OCI-LY3 (cell line): ENCODE results near the gene MYH7.

ENCODE experiments used
- H2AFZ ChIP-seq: fragments of 200-600, 300-600 bp; shearing (Covaris generic); 2 replicates; pipeline ENCODE4 v1.6.0; 2014; ENCODE audit warnings: antibody characterized with exemption, low read depth, low read length
- H3K27ac ChIP-seq: fragments of 200-600, 300-600 bp; sonication (generic); 2 replicates; pipeline ENCODE4 v1.5.1; 2014; ENCODE audit warnings: mild to moderate bottlenecking, low read length, moderate library complexity, mixed read lengths
- H3K27me3 ChIP-seq: fragments of 200-600, 300-600 bp; sonication (generic); 2 replicates; pipeline ENCODE4 v1.6.1; 2014; ENCODE audit warnings: low read depth, low read length, mixed read lengths
- H3K36me3 ChIP-seq: fragments of 200-600, 300-600 bp; sonication (generic); replicated peaks from 2 replicates; pipeline ENCODE3; 2014; ENCODE audit warnings: low read depth, low read length, mixed read lengths
- H3K4me1 ChIP-seq: fragments of 300-600, 200-600 bp; sonication (generic); 2 replicates; pipeline ENCODE4 v1.6.1; 2014; ENCODE audit warnings: low read length, mixed read lengths
- H3K4me2 ChIP-seq: fragments of 200-600, 300-600 bp; sonication (generic); 2 replicates; pipeline ENCODE4 v1.6.1; 2014; ENCODE audit warnings: low read length, mixed read lengths
- H3K4me3 ChIP-seq: fragments of 300-600, 200-600 bp; sonication (generic); 2 replicates; pipeline ENCODE4 v1.5.1; 2014; ENCODE audit warnings: antibody characterized with exemption, mild to moderate bottlenecking, low read length, moderate library complexity
- H3K79me2 ChIP-seq: fragments of 300-600, 200-600 bp; shearing (Covaris generic); 2 replicates; pipeline ENCODE4 v1.6.1; 2014; ENCODE audit warnings: mild to moderate bottlenecking, low read length, mixed read lengths
- H3K9ac ChIP-seq: fragments of 300-600, 200-600 bp; shearing (Covaris generic); 2 replicates; pipeline ENCODE4 v1.6.0; 2014; ENCODE audit warnings: mild to moderate bottlenecking, low read length, moderate library complexity
- H3K9me3 ChIP-seq: fragments of 200-600, 300-600 bp; shearing (Covaris generic); 2 replicates; pipeline ENCODE4 v1.6.1; 2014; ENCODE audit warnings: low read length, mixed read lengths; ENCODE audit not compliant: insufficient read depth
- H4K20me1 ChIP-seq: fragments of 200-600, 300-600 bp; sonication (generic); 2 replicates; pipeline ENCODE4 v1.6.1; 2016; ENCODE audit warnings: low read length, mixed read lengths; ENCODE audit not compliant: insufficient read depth
- CTCF ChIP-seq: fragments of 200-600, 300-600 bp; sonication (generic); IDR thresholded peaks from 2 replicates; pipeline ENCODE4 v1.5.1; 2014; ENCODE audit warnings: antibody characterized with exemption, low read length, low read depth
- EZH2phosphoT487 ChIP-seq: fragments of 200-600 bp; shearing (Covaris generic); IDR thresholded peaks from 2 replicates; pipeline ENCODE4 v1.6.1; 2018; ENCODE audit warnings: antibody characterized with exemption, mixed run types, low read depth

MYH7 gene

DNA sequence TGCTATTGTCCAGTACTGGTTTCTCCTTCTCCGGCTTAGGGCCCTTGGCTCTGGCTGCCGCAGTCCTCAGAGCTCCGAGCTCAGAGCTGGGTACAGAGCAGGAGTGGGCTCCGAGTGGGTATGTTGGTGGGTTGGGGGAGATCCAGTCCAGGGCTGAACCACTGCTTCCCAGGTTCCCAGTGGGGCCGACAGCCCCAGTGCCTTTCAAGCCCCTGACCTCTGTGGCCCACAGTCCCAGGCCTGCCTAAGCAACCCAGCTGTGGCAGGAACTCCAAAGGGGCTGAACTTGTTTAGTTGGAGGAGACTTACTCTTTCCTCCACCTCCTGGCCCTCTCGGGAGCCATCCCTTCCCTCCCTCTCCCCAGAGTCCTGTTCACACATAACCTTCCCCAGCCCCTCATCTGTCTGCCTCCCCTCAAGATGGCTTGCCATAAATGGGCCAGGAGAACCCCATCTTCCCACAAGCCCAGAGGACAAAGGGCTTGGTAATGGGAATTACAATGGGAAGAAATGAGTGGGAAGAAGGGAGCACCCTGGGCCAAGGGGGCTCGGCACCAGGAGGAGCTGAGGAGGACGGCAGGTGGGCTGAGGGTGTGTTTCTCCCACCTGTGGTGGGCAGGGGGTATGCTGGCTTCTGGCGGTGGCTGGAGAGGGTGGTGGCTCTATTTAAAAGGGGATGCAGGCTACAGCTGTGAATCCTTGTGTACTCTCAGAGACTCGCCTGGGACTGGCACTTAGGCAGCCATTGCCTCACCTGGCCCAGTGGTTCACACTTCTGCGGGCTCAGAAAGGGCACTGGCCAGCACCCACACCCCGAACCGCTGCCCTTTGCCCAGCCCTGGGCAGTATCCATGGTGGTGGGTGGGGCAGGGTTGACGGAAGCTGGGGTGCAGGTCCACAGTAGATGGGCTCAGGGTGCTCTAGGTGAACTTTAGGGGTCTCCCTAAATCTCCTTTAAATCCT lies 23.6 kb downstream of the MYH7 start:
- Histone ChIP-seq H3K9me3 (no peaks in the 10 kb centered on the region), H3K36me3 (no peaks in the 10 kb centered on the region), H3K4me3 (no peak overlapping the region), H3K79me2 (no peaks in the 10 kb centered on the region), H3K9ac (no peak overlapping the region), H3K27ac (no peak overlapping the region), H3K4me1 (peaks cover 32% of the 10 kb centered on the region), H4K20me1 (no peaks in the 10 kb centered on the region), H3K27me3 (no peaks in the 10 kb centered on the region; the same call in 1 of the 2 replicates), H3K4me2 (no peak overlapping the region), H2AFZ (no peak overlapping the region)
- no peak for TF ChIP-seq EZH2phosphoT487
- no peak for TF ChIP-seq CTCF

DNA sequence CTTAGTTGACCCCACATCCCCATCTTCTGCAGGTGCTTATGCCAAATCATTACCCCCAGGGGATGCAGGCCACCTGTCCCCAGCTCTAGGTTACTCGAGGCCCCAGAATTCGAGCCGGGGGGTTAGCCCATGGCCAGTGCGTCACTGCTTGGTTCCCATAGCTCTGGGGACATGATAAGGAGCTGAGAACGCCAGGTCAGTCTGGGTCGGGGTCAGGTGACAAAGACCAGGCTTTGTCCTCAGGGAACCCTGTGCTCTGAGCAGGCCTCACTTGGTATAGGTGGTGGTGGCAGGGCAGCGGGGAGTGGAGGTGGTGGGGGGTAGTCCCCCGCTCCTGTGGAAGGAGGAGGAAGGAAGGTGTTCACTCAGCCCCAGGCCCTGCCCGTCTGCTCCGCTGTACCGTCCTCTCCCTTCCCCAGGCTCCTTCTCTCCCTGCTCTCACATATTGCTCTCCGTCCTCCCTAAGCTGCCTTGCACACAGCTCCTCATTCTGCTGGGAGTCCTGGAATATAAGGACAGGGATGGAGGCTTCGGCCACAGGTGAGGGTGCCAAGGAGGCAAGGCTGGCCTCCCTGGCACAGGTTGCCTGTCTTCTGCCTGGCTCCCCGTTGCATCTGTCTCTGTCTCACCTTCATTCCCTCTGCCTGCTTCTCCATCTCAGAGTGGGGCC lies 25.4 kb downstream of the MYH7 start:
- no peak overlapping the region for H3K9ac ChIP-seq
- TF ChIP-seq EZH2phosphoT487 (no peak), CTCF (no peak)
- H3K9me3 ChIP-seq: no peaks in the 10 kb centered on the region
- H3K27ac ChIP-seq: peak overlapping the region; percentile 2; the same call in 1 of the 2 replicates
- peak overlapping the region; percentile 68 for H3K4me2 ChIP-seq
- peak overlapping the region; percentile 43; the same call in 1 of the 2 replicates for H3K4me3 ChIP-seq
- H3K4me1 ChIP-seq: peaks cover 43% of the 10 kb centered on the region
- H3K36me3 ChIP-seq: no peaks in the 10 kb centered on the region
- no peak overlapping the region; the same call in 1 of the 2 replicates for H2AFZ ChIP-seq
- no peaks in the 10 kb centered on the region for H3K79me2 ChIP-seq
- no peaks in the 10 kb centered on the region; the same call in 1 of the 2 replicates for H3K27me3 ChIP-seq
- H4K20me1 ChIP-seq: no peaks in the 10 kb centered on the region

- Histone ChIP-seq H3K79me2 (no peaks in the 10 kb centered on the region), H3K9me3 (no peaks in the 10 kb centered on the region), H4K20me1 (no peaks in the 10 kb centered on the region), H2AFZ (no peak overlapping the region; the same call in 1 of the 2 replicates), H3K4me3 (peak overlapping the region; percentile 43), H3K27me3 (no peaks in the 10 kb centered on the region; the same call in 1 of the 2 replicates), H3K9ac (no peak overlapping the region), H3K4me1 (peaks cover 43% of the 10 kb centered on the region), H3K27ac (peak overlapping the region; percentile 2; the same call in 1 of the 2 replicates), H3K36me3 (no peaks in the 10 kb centered on the region), H3K4me2 (peak overlapping the region; percentile 68)
- TF ChIP-seq CTCF (no peak), EZH2phosphoT487 (no peak)
Measured at GRCh38 chr14:23409475-23409874, 26.0 kb downstream of the MYH7 start.

DNA sequence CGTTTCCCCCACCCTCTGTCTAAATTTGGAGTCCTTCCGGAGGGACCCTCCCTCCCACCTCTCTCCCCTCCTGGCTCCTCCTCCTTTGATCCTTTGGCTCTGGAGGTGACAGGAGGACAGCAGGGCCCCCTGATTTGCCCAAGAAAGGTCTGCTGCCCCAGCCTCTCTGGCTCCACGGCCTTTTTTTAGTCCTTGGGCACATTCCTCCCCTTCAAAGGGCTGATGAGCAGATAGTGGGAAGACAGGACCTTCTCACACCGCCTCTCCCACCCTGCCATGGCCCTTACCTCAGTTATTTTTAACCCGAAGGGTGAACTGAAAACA lies 27.2 kb downstream of the MYH7 start:
- no peaks in the 10 kb centered on the region; the same call in 1 of the 2 replicates for H3K27me3 ChIP-seq
- H3K4me2 ChIP-seq: no peak overlapping the region
- H3K4me3 ChIP-seq: no peak overlapping the region
- no peak for TF ChIP-seq CTCF
- no peak for TF ChIP-seq EZH2phosphoT487
- no peak overlapping the region for H3K9ac ChIP-seq
- peaks cover 51% of the 10 kb centered on the region for H3K4me1 ChIP-seq
- H3K36me3 ChIP-seq: no peaks in the 10 kb centered on the region
- no peak overlapping the region for H3K27ac ChIP-seq
- H3K9me3 ChIP-seq: no peaks in the 10 kb centered on the region
- no peaks in the 10 kb centered on the region for H3K79me2 ChIP-seq
- H4K20me1 ChIP-seq: no peaks in the 10 kb centered on the region
- H2AFZ ChIP-seq: no peak overlapping the region
